PC-3 (cell line): ENCODE measurements around the gene DLGAP4.

Experiments
- EZH2 ChIP-seq: fragments of 300-600 bp; sonication (generic); IDR thresholded peaks from one replicate; pipeline ENCODE4 v1.6.1; 2017; ENCODE audit warnings: antibody characterized with exemption, mild to moderate bottlenecking, low read length; ENCODE audit not compliant: unreplicated experiment
- TF ChIP-seq, protein P1 (sequence below): fragments of 300-600 bp; sonication (generic); conservative IDR thresholded peaks from 2 replicates; pipeline ENCODE4 v1.5.1; 2017; ENCODE audit warnings: antibody characterized with exemption, low read depth, mild to moderate bottlenecking, low read length

DNA sequence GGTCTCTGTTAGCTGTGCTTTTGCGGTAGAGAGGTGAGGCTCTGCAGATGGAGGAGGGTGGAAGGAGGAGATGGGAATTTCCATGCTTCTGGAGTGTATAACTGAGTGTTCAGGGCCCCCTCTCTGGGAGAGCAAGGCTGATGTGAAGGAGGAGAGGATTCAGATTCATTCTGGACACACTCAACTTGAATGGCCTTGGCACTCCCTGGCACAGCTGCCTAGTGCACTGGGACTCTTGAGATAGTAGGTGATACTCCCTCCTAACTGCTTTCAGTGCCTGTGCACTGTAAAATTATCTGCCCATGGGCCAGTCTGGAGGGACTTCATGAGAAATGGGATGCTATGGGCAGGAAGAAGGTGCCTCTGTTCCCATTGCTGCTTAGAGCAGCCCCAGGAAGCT lies 180.9 kb downstream of the DLGAP4 start:
- TF ChIP-seq, protein P1, sequence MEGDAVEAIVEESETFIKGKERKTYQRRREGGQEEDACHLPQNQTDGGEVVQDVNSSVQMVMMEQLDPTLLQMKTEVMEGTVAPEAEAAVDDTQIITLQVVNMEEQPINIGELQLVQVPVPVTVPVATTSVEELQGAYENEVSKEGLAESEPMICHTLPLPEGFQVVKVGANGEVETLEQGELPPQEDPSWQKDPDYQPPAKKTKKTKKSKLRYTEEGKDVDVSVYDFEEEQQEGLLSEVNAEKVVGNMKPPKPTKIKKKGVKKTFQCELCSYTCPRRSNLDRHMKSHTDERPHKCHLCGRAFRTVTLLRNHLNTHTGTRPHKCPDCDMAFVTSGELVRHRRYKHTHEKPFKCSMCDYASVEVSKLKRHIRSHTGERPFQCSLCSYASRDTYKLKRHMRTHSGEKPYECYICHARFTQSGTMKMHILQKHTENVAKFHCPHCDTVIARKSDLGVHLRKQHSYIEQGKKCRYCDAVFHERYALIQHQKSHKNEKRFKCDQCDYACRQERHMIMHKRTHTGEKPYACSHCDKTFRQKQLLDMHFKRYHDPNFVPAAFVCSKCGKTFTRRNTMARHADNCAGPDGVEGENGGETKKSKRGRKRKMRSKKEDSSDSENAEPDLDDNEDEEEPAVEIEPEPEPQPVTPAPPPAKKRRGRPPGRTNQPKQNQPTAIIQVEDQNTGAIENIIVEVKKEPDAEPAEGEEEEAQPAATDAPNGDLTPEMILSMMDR, result no peak
- no peak for TF ChIP-seq EZH2
